Omental fat pad (tissue), 4 donors: ENCODE results near the gene CMTM5. TPM values are rescaled to one million over a fixed set of nuclear protein-coding genes. Genes with fewer than 3 reads are reported as not detected.
"Not testable (repeated sequence)": the region's sequence is repeated elsewhere in the genome, so short reads cannot be mapped to it uniquely, and the experiment has no call there.

ENCODE experiments used
- ATAC-seq: fragments of 150-250 bp; one replicate; pipeline ENCODE4 v1.9.1; 2016; ENCODE audit warnings: mild to moderate bottlenecking, moderate library complexity; ENCODE audit not compliant: low FRiP score
- DNase-seq: peaks from one replicate; pipeline ENCODE4 v3.0.0-alpha.2; 2019; ENCODE audit warnings: low spot score
- total RNA-seq, 4 donors: library from RNA; depleted of rRNA; stranded (reverse); fragments of >200 nt; gene quantifications; one replicate each; pipeline ENCODE4 v1.1.0, GENCODE V29; 2016
- TF ChIP-seq, protein P1 (sequence below), 3 donors: fragments of 450-650 bp; IDR thresholded peaks; one replicate each; pipeline ENCODE4 v1.5.1; 2016 to 2017; ENCODE audit warnings: antibody characterized with exemption in 3 of 3, mild to moderate bottlenecking in 3 of 3, moderate library complexity in 2 of 3

CMTM5 gene
- total RNA-seq, 4 donors from 2014 or later: not detected

DNA sequence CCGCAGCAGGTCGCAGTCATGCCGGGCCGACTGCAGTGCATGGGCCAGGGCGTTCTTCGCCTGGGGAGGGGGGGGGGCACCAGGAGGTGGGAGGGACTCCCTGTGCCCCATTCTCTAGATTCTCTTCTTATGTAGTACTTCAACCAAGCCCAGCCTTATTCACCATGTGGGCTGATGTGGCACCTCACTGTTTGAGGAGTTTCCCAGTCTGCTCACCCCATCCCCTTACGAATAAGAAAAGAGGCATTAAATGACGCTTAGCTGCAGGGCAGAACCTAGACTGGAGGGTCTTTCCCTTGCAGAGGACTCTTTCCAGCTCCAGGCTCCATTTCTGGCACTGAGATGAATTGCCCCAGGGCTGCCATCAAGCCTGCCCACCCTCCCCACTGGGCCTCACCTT, 12.2 kb downstream of the CMTM5 start:
- TF ChIP-seq, protein P1, sequence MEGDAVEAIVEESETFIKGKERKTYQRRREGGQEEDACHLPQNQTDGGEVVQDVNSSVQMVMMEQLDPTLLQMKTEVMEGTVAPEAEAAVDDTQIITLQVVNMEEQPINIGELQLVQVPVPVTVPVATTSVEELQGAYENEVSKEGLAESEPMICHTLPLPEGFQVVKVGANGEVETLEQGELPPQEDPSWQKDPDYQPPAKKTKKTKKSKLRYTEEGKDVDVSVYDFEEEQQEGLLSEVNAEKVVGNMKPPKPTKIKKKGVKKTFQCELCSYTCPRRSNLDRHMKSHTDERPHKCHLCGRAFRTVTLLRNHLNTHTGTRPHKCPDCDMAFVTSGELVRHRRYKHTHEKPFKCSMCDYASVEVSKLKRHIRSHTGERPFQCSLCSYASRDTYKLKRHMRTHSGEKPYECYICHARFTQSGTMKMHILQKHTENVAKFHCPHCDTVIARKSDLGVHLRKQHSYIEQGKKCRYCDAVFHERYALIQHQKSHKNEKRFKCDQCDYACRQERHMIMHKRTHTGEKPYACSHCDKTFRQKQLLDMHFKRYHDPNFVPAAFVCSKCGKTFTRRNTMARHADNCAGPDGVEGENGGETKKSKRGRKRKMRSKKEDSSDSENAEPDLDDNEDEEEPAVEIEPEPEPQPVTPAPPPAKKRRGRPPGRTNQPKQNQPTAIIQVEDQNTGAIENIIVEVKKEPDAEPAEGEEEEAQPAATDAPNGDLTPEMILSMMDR (IDR thresholded peaks at IDR 0.05): no peak
- no peak for ATAC-seq
- DNase-seq: no peak

DNA sequence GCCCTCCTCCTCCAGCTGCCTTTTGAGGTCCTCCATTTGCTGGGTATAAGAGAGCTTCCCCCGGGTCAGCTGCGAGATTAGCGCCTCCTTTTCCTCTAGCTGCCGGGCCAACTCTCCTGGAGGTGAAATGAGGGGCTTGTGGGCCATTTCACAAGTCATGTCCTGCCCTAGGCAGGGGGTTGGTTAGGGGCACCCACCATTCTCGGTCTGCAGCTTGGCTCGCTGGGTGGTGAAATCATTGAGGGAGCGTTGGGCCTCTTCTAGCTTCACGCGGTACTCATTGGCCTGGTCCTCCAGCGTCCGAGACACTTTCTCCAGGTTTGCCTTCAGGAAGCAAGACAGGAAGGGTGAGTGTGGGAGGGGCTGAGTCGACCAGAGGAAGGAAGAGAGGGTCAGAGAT, 12.6 kb downstream of the CMTM5 start:
- DNase-seq (no peak), ATAC-seq (no peak)
- TF ChIP-seq, protein P1 (IDR thresholded peaks at IDR 0.05): no peak

DNA sequence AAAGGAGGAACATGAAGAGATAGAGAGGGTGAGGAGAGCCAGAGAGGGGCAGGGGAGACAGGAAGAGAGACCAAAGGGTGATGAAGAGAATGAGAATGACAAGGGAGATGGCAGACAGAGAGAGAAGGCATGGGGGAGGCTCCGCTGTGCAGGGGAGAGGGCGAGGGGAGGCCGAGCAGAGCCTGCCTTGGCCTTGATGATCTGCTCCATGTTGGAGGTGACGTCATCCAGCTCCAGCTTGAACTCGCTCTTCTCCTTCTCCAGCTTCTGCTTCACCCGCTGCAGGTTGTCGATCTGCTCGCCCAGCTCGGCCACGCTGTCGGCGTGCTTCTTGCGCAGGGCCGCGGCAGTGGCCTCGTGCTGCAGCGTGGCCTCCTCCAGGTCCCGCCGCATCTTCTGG, 13.0 kb downstream of the CMTM5 start:
- peak; percentile 11 for ATAC-seq
- DNase-seq: not testable (repeated sequence)

DNA sequence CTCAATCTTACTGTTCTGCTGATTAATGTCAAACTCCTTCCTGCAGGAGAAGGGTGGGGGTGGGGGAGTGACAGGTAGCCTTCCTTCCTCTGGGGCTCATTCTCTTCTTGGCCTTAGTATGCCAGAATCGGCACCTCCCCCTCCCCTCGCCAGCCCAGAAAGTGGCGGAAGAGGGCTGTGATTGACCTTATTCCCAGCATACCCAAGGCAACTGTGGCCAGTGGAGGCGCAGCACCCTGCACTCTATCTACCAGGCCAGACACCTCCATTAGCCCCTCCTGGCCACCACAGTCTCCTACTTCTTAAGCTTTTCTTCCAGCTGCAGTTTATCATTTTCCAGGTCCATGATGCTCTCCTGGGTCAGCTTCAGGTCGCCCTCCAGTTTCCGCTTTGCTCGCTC, 15.8 kb downstream of the CMTM5 start:
- ATAC-seq (no peak), DNase-seq (no peak)
- TF ChIP-seq, protein P1 (IDR thresholded peaks at IDR 0.05): no peak

DNA sequence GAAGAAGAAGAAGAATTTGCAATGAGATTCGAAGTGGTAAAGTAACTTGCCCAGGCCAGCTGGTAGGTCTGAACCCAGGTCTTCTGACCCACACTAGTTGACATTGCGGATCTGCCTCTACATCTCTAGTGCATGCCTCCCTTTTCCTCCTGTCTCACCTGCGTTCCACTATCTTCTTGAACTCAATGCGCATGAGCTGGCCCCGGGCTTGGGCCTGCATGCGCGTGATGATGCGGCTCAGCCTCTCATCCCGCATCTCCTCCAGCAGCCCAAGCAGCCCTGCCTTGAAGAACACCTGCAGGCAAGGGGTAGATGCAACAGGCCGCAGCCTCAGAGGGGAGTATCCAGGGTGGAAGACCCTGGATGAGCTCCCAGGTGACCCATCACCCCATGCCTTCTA, 19.3 kb downstream of the CMTM5 start:
- DNase-seq (no peak), ATAC-seq (no peak)
- TF ChIP-seq, protein P1 (IDR thresholded peaks at IDR 0.05): no peak

DNA sequence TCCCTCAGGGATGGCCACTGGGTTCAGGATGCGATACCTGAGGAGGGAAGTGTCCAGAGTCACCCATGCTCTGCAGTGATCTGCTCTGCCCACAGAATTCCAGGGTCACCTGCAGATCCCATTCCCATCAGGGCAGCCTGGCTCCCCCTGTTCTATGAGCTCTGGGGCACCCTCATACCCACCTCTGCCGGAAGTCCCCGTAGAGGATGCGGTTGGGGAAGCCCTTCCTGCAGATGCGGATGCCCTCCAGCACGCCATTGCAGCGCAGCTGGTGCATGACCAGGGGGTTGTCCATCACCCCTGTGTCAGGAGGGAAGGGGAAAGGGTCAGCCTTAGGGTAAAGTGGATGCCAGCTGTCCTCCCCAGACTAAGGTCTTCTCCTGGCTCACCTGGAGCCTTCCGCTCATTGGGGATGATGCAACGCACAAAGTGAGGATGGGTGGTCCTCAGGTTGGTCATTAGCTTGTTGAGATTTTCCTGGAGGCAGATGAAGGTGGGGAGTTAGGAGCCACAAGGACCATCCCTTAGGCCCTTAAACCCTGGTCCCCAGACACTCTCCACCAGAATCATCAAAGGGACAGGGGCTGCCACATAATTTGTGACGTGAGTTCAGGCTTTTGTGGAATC, 20.0 kb downstream of the CMTM5 start:
- no peak for DNase-seq
- no peak for ATAC-seq
- TF ChIP-seq, protein P1 (IDR thresholded peaks at IDR 0.05): no peak

DNA sequence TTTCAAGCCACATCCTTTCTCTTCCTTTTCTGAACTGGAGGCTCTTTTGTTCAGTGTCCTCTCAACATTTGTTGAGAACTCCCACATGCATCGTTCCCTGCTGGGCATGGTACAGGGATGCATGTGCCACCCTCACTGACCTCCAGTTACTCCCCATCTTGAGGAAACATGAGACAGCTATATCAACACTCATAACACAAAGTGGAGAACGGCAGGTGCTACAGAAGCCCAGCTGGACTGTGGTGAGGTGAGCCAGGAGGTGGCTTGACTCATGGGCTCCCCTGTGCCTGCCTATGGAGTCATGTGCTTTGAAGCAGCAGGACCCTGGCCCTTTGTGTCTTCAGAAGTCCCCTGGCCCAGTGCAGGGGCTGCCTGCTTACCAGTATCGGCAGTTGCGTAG, 21.5 kb downstream of the CMTM5 start:
- TF ChIP-seq, protein P1 (IDR thresholded peaks at IDR 0.05): no peak
- DNase-seq: no peak
- ATAC-seq: no peak
